ENCODE measurements around the gene ELAVL4.

- TF ChIP-seq CTCF (IDR thresholded peaks at IDR 0.05) (no peak), MAX (CRISPR knock-in tag; IDR thresholded peaks at IDR 0.05) (no peak), ZBTB21 (CRISPR knock-in tag; IDR thresholded peaks at IDR 0.05; ENCODE audit: borderline replicate concordance) (no peak), MLX (CRISPR knock-in tag; IDR thresholded peaks at IDR 0.05) (no peak), ATF2 (CRISPR knock-in tag; IDR thresholded peaks at IDR 0.05; ENCODE audit: borderline replicate concordance, low read depth) (no peak), JUN (CRISPR knock-in tag; IDR thresholded peaks at IDR 0.05) (no peak), ETV6 (CRISPR knock-in tag; IDR thresholded peaks at IDR 0.05) (no peak), FOXP4 (CRISPR knock-in tag; IDR thresholded peaks at IDR 0.05) (no peak), USF2 (CRISPR knock-in tag; IDR thresholded peaks at IDR 0.05) (no peak)
Observed at GRCh38 chr1:50175719-50176639, 67.3 kb downstream of the ELAVL4 start.
